Measurements from ENCODE around the gene CDSN. TPM values are rescaled to one million over a fixed set of nuclear protein-coding genes. Genes with fewer than 3 reads are reported as not detected.

The CDSN gene
- polyA plus RNA-seq, 1 experiment: not detected

GRCh38 chr6:31079656-31080261, 40.5 kb downstream of the CDSN start:
- no peaks in the 10 kb centered on the region for H3K27me3 ChIP-seq (ENCODE audit: control insufficient read depth, insufficient read depth, low read length)
- no peak overlapping the region for H3K27ac ChIP-seq (ENCODE audit: low read depth, low read length)
- peak; percentile 94 for TF ChIP-seq CTCF (IDR thresholded peaks at IDR 0.05; ENCODE audit: low read depth, low read length)
- ChIA-PET POLR2A (interaction anchor here (0.7 to 1.5 kb wide), 3 partner anchors 138 to 172 kb away, joined by 3 to 4 read pairs (median 3); partner anchors contain the start of genes GTF2H4 and VARS2), CTCF (interaction anchor here (0.6 to 9.9 kb wide), 50 partner anchors 8 to 571 kb away, joined by 3 to 135 read pairs (median 4); partner anchors contain the start of genes GTF2H4, MUCL3, PSORS1C1 and SFTA2)
- peak; percentile 41 for DNase-seq (ENCODE audit: low read depth, low spot score)
- no peak overlapping the region for H3K4me3 ChIP-seq (ENCODE audit: low read depth, low read length)
- no peaks in the 10 kb centered on the region for H3K9me3 ChIP-seq (ENCODE audit: control insufficient read depth, insufficient read depth, low read length)

- Histone ChIP-seq H3K9me3 (ENCODE audit: control insufficient read depth, insufficient read depth, low read length) (no peaks in the 10 kb centered on the region), H3K27ac (ENCODE audit: low read depth, low read length) (no peak overlapping the region), H3K4me3 (ENCODE audit: low read depth, low read length) (no peak overlapping the region), H3K27me3 (ENCODE audit: control insufficient read depth, insufficient read depth, low read length) (no peaks in the 10 kb centered on the region)
- no peak for DNase-seq (ENCODE audit: low read depth, low spot score)
- TF ChIP-seq CTCF (IDR thresholded peaks at IDR 0.05; ENCODE audit: low read depth, low read length): no peak
- POLR2A ChIA-PET: no interaction called here
- CTCF ChIA-PET: interaction anchor here (1.0 to 3.9 kb wide), 2 partner anchors 162 to 255 kb away, joined by 4 to 126 read pairs; partner anchors contain the start of gene VARS2
Measured at GRCh38 chr6:31076611-31077010, 43.6 kb downstream of the CDSN start.

GRCh38 chr6:31075528-31075927, 44.7 kb downstream of the CDSN start:
- DNase-seq (ENCODE audit: low read depth, low spot score): no peak
- CTCF ChIA-PET: interaction anchor here (1.0 to 8.6 kb wide), 3 partner anchors 7 to 254 kb away, joined by 3 to 135 read pairs (median 4); no protein-coding TSS in a partner anchor
- peak overlapping the region; percentile 22 for H3K27ac ChIP-seq (ENCODE audit: low read depth, low read length)
- no peak overlapping the region for H3K4me3 ChIP-seq (ENCODE audit: low read depth, low read length)
- POLR2A ChIA-PET: interaction anchor here (0.8 to 1.1 kb wide), 2 partner anchors 12 to 323 kb away, joined by 3 to 9 read pairs; no protein-coding TSS in a partner anchor
- H3K9me3 ChIP-seq (ENCODE audit: control insufficient read depth, insufficient read depth, low read length): no peaks in the 10 kb centered on the region
- no peak for TF ChIP-seq CTCF (IDR thresholded peaks at IDR 0.05; ENCODE audit: low read depth, low read length)
- H3K27me3 ChIP-seq (ENCODE audit: control insufficient read depth, insufficient read depth, low read length): no peaks in the 10 kb centered on the region

GRCh38 chr6:31074401-31074800, 45.8 kb downstream of the CDSN start:
- no peak overlapping the region for H3K4me3 ChIP-seq (ENCODE audit: low read depth, low read length)
- H3K27me3 ChIP-seq (ENCODE audit: control insufficient read depth, insufficient read depth, low read length): no peaks in the 10 kb centered on the region
- ChIA-PET CTCF (interaction anchor here (7.3 to 8.6 kb wide), 2 partner anchors 9 to 158 kb away, joined by 135 to 261 read pairs; partner anchors contain the start of gene VARS2), POLR2A (no interaction called here)
- H3K9me3 ChIP-seq (ENCODE audit: control insufficient read depth, insufficient read depth, low read length): no peaks in the 10 kb centered on the region
- no peak for DNase-seq (ENCODE audit: low read depth, low spot score)
- no peak for TF ChIP-seq CTCF (IDR thresholded peaks at IDR 0.05; ENCODE audit: low read depth, low read length)
- no peak overlapping the region for H3K27ac ChIP-seq (ENCODE audit: low read depth, low read length)

- no peak overlapping the region for H3K4me3 ChIP-seq (ENCODE audit: low read depth, low read length)
- CTCF ChIA-PET: interaction anchor here (0.6 to 8.6 kb wide), 25 partner anchors 10 to 318 kb away, joined by 3 to 261 read pairs (median 6); partner anchors contain the start of genes GTF2H4, MUCL3 and VARS2
- peak; percentile 60 for DNase-seq (ENCODE audit: low read depth, low spot score)
- no peaks in the 10 kb centered on the region for H3K9me3 ChIP-seq (ENCODE audit: control insufficient read depth, insufficient read depth, low read length)
- TF ChIP-seq CTCF (IDR thresholded peaks at IDR 0.05; ENCODE audit: low read depth, low read length): peak; percentile 88
- H3K27ac ChIP-seq (ENCODE audit: low read depth, low read length): no peak overlapping the region
- POLR2A ChIA-PET: interaction anchor here (0.9 to 1.4 kb wide), 2 partner anchors 157 to 227 kb away, joined by 3 to 6 read pairs; partner anchors contain the start of gene VARS2
- no peaks in the 10 kb centered on the region for H3K27me3 ChIP-seq (ENCODE audit: control insufficient read depth, insufficient read depth, low read length)
Measured at GRCh38 chr6:31070711-31071197, 49.5 kb downstream of the CDSN start.

Measured in AG04450 (cell line).